Stimulated activated naive B cell treated with anti-CD40 and anti-IgM and Interleukin-4, amounts not matched to agents 10 μg/mL and 1 μg/mL and 100 μg/mL, for 72 hours (primary cell): ENCODE results near the gene FRMD4A.

Experiments used
- ATAC-seq, 2 donors: fragments of 150-1000 bp; cut with Tn5 transposase; replicated peaks; 2 replicates each; pipeline ENCODE4 v1.10.0; 2021; ENCODE audit warnings: moderate library complexity in 1 of 2
- DNase-seq: peaks from one replicate; pipeline ENCODE4 v3.0.0; 2021
- H3K27ac Mint-ChIP-seq: one replicate; pipeline ENCODE4 v1.8.0; 2022; ENCODE audit warnings: mild to moderate bottlenecking, mixed read lengths
- H3K27me3 Mint-ChIP-seq, 2 donors: one replicate each; pipeline ENCODE4 v1.8.0; 2022; ENCODE audit warnings: mixed read lengths in 2 of 2
- H3K36me3 Mint-ChIP-seq, 2 donors: one replicate each; pipeline ENCODE4 v1.8.0; 2022; ENCODE audit warnings: mixed read lengths in 2 of 2, mild to moderate bottlenecking in 1 of 2
- H3K4me1 Mint-ChIP-seq, 2 donors: one replicate each; pipeline ENCODE4 v1.8.0; 2022; ENCODE audit warnings: mixed read lengths in 2 of 2, mild to moderate bottlenecking in 1 of 2
- H3K4me3 Mint-ChIP-seq, 2 donors: one replicate each; pipeline ENCODE4 v1.8.0; 2022; ENCODE audit warnings: mild to moderate bottlenecking in 2 of 2, mixed read lengths in 2 of 2, moderate library complexity in 1 of 2
- H3K9me3 Mint-ChIP-seq, 2 donors: one replicate each; pipeline ENCODE4 v1.8.0; 2022; ENCODE audit warnings: mixed read lengths in 2 of 2, mild to moderate bottlenecking in 1 of 2

FRMD4A gene

GRCh38 chr10:13672548-13672947, 658.2 kb downstream of the FRMD4A start:
- ATAC-seq: no peak
- H3K36me3 Mint-ChIP-seq: peaks cover 0 to 3% of the 10 kb centered on the region in 2 donors
- no peak overlapping the region for H3K27ac Mint-ChIP-seq
- H3K4me3 Mint-ChIP-seq: no peak overlapping the region
- no peaks in the 10 kb centered on the region for H3K9me3 Mint-ChIP-seq
- peaks cover 0 to 4% of the 10 kb centered on the region in 2 donors for H3K27me3 Mint-ChIP-seq
- H3K4me1 Mint-ChIP-seq: no peaks in the 10 kb centered on the region
- DNase-seq: no peak

GRCh38 chr10:13671904-13672303, 658.8 kb downstream of the FRMD4A start:
- Mint-ChIP-seq H3K9me3 (no peaks in the 10 kb centered on the region), H3K4me1 (no peaks in the 10 kb centered on the region), H3K27ac (no peak overlapping the region), H3K36me3 (peaks cover 0 to 3% of the 10 kb centered on the region in 2 donors), H3K27me3 (no peaks in the 10 kb centered on the region), H3K4me3 (no peak overlapping the region)
- ATAC-seq (no peak), DNase-seq (no peak)

DNA sequence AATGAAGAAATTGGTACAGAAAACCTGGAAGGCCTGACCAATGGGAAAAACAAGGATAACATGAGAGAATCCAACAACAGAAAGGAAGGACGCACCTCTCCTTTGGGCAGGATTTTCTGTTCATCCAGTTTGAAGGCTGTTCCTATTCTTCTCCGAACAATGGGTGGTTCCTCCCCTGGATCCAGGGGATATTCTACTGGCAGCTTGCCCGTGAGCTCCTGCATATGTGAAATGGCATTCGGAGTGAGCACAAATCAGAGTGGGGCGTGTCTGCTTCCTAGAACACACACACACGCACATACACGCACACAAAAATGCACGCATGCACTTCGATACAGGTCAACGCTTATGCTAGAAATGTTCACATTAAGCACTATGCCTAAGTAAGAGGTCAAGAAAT, 660.4 kb downstream of the FRMD4A start:
- Mint-ChIP-seq H3K9me3 (no peaks in the 10 kb centered on the region), H3K27me3 (no peaks in the 10 kb centered on the region), H3K4me3 (no peak overlapping the region), H3K27ac (no peak overlapping the region), H3K36me3 (peaks cover 0 to 3% of the 10 kb centered on the region in 2 donors), H3K4me1 (peaks cover 2% of the 10 kb centered on the region in 2 donors)
- DNase-seq: no peak
- ATAC-seq: no peak

GRCh38 chr10:13669901-13670300, 660.8 kb downstream of the FRMD4A start:
- peaks cover 0 to 3% of the 10 kb centered on the region in 2 donors for H3K36me3 Mint-ChIP-seq
- no peak overlapping the region for H3K4me3 Mint-ChIP-seq
- no peaks in the 10 kb centered on the region for H3K9me3 Mint-ChIP-seq
- ATAC-seq (no peak), DNase-seq (no peak)
- peaks cover 5 to 6% of the 10 kb centered on the region in 2 donors for H3K4me1 Mint-ChIP-seq
- no peak overlapping the region for H3K27ac Mint-ChIP-seq
- H3K27me3 Mint-ChIP-seq: no peaks in the 10 kb centered on the region

DNA sequence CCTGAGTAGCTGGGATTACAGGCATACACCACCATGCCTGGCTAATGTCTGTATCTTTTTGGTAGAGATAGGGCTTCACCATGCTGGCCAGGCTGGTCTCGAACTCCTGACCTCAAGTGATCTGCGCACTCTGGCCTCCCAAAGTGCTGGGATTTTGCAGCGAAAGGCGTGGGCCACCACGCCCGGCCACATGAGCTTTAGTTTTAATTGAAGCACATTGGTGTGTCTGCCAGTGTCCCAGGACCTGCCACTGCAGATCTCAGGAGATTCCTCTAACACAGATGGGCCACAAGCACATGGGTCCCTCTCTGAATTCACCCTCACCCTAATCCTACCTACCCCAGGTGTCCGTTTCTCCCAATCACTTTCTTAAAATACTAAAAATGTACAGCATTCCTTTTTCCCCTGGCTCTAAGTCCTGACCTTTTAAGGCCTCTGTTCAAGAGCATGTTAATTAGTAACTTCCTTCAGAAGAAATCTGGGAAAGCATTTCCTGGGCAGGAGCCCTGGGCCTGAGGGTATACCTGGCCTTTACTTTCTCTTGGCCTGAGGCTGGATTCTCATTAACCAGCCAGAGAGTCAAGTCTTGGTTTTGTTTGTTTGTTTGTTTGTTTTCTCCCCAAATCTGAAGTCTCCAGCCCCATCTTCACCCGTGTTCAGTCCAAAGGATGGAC, 661.4 kb downstream of the FRMD4A start:
- H3K9me3 Mint-ChIP-seq: no peaks in the 10 kb centered on the region
- H3K27ac Mint-ChIP-seq: no peak overlapping the region
- ATAC-seq: no peak
- peaks cover 5 to 6% of the 10 kb centered on the region in 2 donors for H3K4me1 Mint-ChIP-seq
- no peak for DNase-seq
- no peak overlapping the region for H3K4me3 Mint-ChIP-seq
- H3K27me3 Mint-ChIP-seq: no peaks in the 10 kb centered on the region
- H3K36me3 Mint-ChIP-seq: peaks cover 0 to 3% of the 10 kb centered on the region in 2 donors

GRCh38 chr10:13668126-13668525, 662.6 kb downstream of the FRMD4A start:
- H3K4me1 Mint-ChIP-seq: peaks cover 5 to 6% of the 10 kb centered on the region in 2 donors
- H3K36me3 Mint-ChIP-seq: peaks cover 0 to 3% of the 10 kb centered on the region in 2 donors
- no peaks in the 10 kb centered on the region for H3K9me3 Mint-ChIP-seq
- H3K27me3 Mint-ChIP-seq: no peaks in the 10 kb centered on the region
- H3K4me3 Mint-ChIP-seq: no peak overlapping the region
- H3K27ac Mint-ChIP-seq: peak overlapping the region; percentile 49
- ATAC-seq (no peak), DNase-seq (no peak)

DNA sequence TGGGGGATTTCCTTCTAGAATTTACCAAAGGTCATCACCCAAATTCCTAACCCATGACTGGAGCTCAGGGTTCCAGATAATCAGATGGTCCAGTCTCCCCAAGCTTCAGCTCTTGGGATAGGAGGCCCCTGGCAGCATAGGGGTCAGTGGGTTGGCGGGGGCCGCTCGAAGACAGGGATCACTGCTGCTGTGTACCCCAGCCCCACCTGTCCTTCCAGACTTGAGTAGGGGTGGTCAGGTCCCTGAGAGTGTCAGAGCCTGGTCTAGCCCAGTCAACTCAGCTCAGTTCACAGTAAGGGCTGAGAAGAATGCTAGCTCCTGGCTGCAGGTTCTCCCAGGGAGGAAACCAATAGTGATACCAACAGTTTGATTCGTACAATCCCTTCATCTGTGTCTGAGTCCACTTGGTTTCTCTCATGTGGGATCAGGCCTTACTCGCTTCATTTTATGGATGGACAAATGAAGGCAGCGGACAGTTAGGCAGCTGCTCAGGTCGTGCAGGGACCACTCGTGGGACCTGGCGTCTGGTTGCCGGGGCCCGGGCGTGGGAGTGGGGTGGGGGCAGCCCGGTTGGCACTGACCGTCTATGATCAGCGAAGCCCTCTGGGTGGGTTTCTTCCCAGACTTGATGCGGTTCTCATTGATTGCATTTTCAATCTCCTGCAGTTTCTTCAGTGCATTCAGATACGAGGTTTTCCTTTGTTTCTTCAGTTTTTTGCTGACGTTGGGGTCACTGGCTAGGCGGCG, 665.0 kb downstream of the FRMD4A start:
- H3K27me3 Mint-ChIP-seq: no peaks in the 10 kb centered on the region
- DNase-seq (no peak), ATAC-seq (no peak)
- H3K36me3 Mint-ChIP-seq: peaks cover 0 to 3% of the 10 kb centered on the region in 2 donors
- peaks cover 5 to 6% of the 10 kb centered on the region in 2 donors for H3K4me1 Mint-ChIP-seq
- no peak overlapping the region for H3K27ac Mint-ChIP-seq
- no peaks in the 10 kb centered on the region for H3K9me3 Mint-ChIP-seq
- no peak overlapping the region for H3K4me3 Mint-ChIP-seq

DNA sequence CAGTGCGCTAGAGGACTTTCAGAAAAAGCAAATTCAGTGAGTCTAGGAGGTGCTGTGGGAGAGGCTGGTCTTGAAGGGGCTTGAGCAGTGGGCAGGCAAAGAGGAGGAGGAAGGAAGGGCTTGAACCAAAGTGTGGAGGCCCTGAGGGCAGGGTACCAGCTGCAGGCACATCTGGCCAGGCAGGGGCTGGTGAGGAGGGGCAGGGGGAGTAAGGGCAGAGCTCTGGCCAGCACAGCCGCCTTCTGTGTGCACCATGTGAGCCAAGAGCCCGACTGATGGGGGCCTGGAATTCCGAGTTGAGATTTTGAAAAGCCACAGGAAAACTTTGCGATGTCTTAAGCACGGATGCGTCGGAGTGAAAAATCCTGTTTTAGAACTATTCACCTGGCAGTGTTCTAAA, 669.5 kb downstream of the FRMD4A start:
- H3K27ac Mint-ChIP-seq: no peak overlapping the region
- peaks cover 0 to 8% of the 10 kb centered on the region in 2 donors for H3K27me3 Mint-ChIP-seq
- no peak overlapping the region for H3K4me3 Mint-ChIP-seq
- DNase-seq (no peak), ATAC-seq (no peak)
- no peaks in the 10 kb centered on the region for H3K36me3 Mint-ChIP-seq
- H3K9me3 Mint-ChIP-seq: no peaks in the 10 kb centered on the region
- H3K4me1 Mint-ChIP-seq: peaks cover 12 to 21% of the 10 kb centered on the region in 2 donors

- Mint-ChIP-seq H3K4me1 (peaks cover 12 to 21% of the 10 kb centered on the region in 2 donors), H3K36me3 (peaks cover 0 to under 1% of the 10 kb centered on the region in 2 donors), H3K4me3 (no peak overlapping the region), H3K27ac (no peak overlapping the region), H3K9me3 (no peaks in the 10 kb centered on the region), H3K27me3 (peaks cover 0 to 8% of the 10 kb centered on the region in 2 donors)
- peak; percentile 6 to 23 for ATAC-seq
- no peak for DNase-seq
These were observed 670.2 kb downstream of the FRMD4A start for GRCh38 chr10:13660551-13660920.

- Mint-ChIP-seq H3K27me3 (peaks cover 0 to 8% of the 10 kb centered on the region in 2 donors), H3K36me3 (peaks cover 0 to 2% of the 10 kb centered on the region in 2 donors), H3K4me3 (no peak overlapping the region), H3K4me1 (peaks cover 7 to 16% of the 10 kb centered on the region in 2 donors), H3K27ac (no peak overlapping the region), H3K9me3 (no peaks in the 10 kb centered on the region)
- ATAC-seq (peak; percentile 54 to 73), DNase-seq (peak; percentile 35)
These were observed 670.7 kb downstream of the FRMD4A start for GRCh38 chr10:13659887-13660550.

- no peak overlapping the region for H3K27ac Mint-ChIP-seq
- no peak for DNase-seq
These were observed 671.6 kb downstream of the FRMD4A start for GRCh38 chr10:13658871-13659685.

GRCh38 chr10:13658264-13658663, 672.5 kb downstream of the FRMD4A start:
- DNase-seq (no peak), ATAC-seq (no peak)
- Mint-ChIP-seq H3K4me1 (peaks cover 7 to 15% of the 10 kb centered on the region in 2 donors), H3K4me3 (no peak overlapping the region), H3K27me3 (peaks cover 0 to 8% of the 10 kb centered on the region in 2 donors), H3K36me3 (peaks cover 0 to 2% of the 10 kb centered on the region in 2 donors), H3K27ac (no peak overlapping the region), H3K9me3 (no peaks in the 10 kb centered on the region)

More at GRCh38 chr10:13658871-13659685, 671.6 kb downstream of the FRMD4A start:
- no peak overlapping the region for H3K4me3 Mint-ChIP-seq
- H3K4me1 Mint-ChIP-seq: peaks cover 7 to 15% of the 10 kb centered on the region in 2 donors
- peaks cover 0 to 8% of the 10 kb centered on the region in 2 donors for H3K27me3 Mint-ChIP-seq
- H3K9me3 Mint-ChIP-seq: no peaks in the 10 kb centered on the region
- H3K36me3 Mint-ChIP-seq: peaks cover 0 to 2% of the 10 kb centered on the region in 2 donors
- peak in 1 of 2 donors; percentile 4 for ATAC-seq

GRCh38 chr10:13657101-13657680, 673.5 kb downstream of the FRMD4A start:
- no peak overlapping the region for H3K27ac Mint-ChIP-seq
- no peaks in the 10 kb centered on the region for H3K9me3 Mint-ChIP-seq
- ATAC-seq: no peak
- H3K4me1 Mint-ChIP-seq: peaks cover 7 to 15% of the 10 kb centered on the region in 2 donors
- peaks cover 0 to 8% of the 10 kb centered on the region in 2 donors for H3K27me3 Mint-ChIP-seq
- DNase-seq: no peak
- peaks cover 0 to 2% of the 10 kb centered on the region in 2 donors for H3K36me3 Mint-ChIP-seq
- H3K4me3 Mint-ChIP-seq: no peak overlapping the region
